Measurements from ENCODE around the gene BCL11A.

BCL11A gene

DNA sequence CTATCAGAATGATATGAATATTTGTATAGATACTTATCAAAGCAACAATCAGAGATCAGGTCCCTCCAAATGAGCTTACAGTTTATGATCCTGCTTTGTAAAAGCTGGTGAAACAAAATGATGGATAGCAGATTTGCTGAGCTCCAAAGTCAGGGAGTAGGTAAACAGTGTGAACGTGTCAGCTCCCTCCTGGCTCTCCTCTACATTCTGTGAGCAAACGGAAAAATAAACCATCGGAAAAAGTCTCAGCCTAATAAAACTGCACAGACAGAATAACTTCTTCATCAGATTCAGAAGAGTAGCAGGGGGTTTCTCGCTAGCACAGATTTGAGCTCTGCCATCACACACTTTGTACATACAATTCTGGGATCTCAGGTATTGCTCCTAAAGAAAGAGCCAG, 51.3 kb downstream of the BCL11A start:
- DNase-seq: no peak

DNA sequence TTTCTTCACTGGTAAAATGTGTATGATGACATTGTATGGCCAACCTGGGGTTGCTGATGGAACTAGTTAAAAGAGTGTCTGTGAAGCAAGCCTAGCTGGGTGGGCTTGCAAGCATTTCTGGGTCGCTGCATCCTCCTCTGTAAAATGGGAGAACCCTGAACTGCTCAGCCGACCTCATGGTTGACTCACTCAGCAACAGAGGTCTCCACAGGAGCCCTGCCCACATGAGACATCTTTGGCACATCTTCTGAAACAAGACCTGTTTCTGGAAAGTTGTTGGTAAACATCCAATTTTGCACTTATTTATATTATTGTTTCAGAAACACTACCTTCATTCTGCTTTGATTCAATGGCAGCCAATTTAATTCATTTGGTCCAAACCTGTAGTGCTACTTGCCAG, 52.6 kb downstream of the BCL11A start:
- no peak for DNase-seq

DNA sequence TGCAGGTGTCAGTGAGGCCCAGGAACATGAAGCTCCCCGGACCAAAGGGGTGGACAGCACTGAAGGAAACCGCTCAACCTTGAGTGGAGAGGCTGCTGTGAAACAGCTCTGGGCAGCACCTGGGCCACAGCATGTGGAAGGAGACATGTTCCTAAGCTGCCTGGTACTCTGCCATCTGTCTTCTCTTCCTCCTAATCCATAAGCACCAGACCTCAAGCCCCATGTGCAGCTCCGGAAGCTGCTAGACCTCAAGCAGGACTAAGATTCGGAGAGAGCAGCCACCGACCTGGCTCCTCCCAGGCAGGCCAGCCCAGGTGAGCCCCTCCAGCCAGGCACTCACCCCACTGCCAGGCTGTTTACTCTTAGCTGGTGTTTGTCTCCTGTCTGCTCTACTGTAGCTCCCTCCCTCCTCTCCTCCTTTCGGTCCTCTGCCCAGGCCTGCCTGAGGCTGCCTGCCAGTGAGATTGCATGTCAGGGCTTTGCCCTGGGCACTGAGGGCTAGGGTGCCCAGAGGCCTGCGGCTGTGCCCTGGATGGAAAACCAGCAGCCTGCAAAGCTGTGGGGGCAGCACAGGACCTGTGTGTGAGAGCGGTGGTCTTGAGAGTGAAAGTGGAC, 53.7 kb downstream of the BCL11A start:
- DNase-seq: no peak

DNA sequence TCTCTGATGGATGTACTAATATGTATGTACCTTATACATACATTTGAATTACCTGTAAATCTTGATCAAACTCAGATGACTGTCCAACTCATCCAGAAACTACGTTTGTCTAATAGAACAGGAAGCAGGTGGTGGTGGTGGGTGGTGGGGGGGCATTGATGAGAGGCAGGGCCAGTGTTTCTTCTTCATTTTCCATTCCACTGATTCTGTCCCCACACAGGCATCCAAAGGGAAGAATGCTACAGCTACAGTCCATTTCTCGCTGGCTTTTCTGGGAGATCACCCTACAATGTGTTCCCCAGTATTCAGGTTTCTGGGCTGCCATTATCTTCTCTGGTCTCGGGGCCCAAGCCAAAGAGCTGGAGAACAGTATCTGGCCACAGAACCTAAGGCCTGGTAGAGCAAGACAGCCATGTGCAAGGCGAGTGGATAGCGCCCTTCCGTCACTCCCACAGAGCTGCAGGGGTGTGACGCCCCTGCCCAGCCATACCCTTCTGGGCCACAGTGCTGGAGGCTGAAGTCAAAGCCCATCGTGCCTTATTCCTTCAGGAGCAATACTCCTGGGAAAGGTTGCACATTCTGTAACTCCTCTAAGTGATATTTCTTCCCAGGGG, 54.5 kb downstream of the BCL11A start:
- DNase-seq: no peak

DNA sequence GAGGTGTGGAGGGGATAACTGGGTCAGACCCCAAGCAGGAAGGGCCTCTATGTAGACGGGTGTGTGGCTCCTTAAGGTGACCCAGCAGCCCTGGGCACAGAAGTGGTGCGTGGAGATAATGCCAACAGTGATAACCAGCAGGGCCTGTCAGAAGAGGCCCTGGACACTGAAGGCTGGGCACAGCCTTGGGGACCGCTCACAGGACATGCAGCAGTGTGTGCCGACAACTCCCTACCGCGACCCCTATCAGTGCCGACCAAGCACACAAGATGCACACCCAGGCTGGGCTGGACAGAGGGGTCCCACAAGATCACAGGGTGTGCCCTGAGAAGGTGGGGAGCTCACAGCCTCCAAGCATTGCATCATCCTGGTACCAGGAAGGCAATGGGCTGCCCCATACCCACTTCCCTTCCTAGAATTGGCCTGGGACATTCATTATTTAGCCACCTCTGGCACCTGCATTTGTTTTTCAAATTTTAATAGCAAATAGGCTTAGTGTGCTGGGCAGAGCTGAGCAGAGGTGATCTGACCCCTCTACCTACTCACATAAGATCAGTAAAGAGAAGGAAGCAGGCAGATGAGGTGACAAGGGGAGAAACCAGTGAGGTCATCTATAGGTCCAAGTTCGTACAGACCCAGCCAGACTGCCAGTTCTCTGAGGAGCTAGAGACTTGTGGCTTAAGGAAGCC, 55.2 kb downstream of the BCL11A start:
- no peak for DNase-seq

DNA sequence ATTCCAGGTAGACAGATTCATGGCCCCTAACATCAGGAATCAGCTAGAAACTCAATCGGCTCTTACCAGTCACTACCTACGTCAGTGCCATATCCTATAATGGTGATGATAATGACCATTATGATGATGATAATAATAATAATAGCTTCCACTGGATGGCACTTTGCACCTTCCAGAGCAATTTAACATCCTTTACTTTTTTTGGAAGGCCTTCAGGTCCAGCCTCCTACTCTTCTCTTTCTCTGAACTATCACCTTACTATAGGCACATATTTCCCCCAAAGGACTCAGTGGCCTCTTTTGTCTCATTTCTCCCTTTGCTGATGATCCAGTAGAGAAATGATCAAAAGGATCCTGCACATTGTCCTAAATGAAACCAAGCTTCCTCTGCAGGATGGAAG, 56.0 kb downstream of the BCL11A start:
- DNase-seq: no peak

DNA sequence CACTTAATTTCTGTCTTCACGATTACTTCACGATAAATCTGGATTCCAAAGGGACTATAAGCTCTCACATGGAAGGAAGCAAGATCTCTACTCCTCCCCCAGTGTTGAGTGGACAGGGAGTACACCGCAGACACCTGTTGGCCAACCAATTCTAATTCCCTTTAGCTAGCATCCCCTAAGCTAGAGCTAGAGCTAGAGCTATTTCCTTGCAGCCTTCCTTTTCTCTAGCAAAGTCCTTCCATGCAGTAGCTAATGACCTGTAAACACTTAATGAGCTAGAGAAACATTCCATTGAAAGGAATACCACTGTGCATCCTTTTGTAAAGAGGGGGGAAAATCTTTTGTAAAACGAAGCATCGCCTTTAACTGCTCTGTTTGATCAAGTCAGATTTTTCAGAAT, 56.5 kb downstream of the BCL11A start:
- no peak for DNase-seq

DNA sequence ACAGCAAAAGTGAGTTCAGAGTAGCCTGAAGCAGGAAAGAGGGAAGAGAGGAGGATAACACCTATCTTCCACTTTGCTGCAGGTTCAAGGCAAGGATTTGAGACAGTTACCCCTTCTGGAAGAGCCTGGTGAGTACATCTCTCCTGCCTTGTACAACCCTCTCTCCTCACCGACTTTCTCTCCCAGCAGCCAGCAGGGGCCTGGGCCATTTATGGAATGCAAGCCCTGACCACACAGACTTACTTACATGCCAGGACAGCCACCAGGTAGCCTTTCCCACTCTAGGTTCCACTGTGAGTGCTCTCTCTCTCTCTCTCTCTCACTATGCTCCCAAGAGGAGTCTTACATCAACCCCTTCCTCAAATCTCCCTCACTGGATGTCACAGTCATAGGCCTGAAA, 57.0 kb downstream of the BCL11A start:
- no peak for DNase-seq

DNA sequence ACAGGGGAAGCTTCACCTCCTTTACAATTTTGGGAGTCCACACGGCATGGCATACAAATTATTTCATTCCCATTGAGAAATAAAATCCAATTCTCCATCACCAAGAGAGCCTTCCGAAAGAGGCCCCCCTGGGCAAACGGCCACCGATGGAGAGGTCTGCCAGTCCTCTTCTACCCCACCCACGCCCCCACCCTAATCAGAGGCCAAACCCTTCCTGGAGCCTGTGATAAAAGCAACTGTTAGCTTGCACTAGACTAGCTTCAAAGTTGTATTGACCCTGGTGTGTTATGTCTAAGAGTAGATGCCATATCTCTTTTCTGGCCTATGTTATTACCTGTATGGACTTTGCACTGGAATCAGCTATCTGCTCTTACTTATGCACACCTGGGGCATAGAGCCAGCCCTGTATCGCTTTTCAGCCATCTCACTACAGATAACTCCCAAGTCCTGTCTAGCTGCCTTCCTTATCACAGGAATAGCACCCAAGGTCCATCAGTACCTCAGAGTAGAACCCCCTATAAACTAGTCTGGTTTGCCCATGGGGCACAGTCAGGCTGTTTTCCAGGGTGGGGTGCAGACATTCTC, 58.3 kb downstream of the BCL11A start:
- no peak for DNase-seq

DNA sequence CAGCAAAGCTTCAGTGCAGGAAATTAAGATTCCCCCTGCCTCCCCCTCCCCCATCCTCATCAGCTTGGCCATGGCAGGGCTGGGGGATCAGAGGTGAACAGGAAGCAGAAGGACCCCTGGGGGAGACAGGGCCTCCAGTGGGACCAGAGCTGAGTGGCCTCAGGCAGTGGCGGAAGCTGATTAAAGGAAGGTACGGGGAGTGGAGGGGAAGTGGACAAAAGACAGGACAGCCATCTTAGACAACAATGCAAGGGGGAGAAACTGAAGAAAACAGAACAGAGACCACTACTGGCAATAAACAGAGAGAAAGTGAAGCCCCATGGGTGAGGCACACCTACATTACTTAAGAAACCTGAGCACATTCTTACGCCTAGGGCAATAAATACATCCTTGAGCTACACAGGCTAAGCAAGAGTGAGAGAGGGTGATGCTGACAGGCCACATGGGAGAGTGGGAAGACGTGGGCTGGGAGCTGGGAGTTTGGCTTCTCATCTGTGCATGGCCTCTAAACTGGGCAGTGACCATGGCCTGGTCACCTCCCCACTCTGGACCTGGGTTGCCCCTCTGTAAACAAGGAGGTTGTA, 59.6 kb downstream of the BCL11A start:
- no peak for DNase-seq

DNA sequence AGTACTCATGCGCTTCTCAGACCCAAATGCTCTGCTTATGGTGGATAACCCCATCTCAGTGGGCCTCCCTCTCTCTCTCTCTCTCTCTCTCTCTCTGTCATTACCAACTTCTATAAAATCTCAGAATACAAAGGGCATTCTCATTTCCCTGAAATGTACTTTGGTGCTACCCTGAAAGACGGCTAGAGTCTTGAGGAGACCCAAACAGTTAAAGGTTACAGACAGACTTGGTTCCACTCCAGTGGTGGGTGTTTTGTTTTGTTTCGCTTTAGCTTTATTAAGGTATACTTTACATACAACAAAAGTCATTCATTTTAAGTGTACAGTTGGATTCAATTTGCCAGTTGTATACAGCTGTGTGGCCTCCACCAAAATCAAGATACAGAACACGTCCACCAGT, 60.9 kb downstream of the BCL11A start:
- DNase-seq: no peak

DNA sequence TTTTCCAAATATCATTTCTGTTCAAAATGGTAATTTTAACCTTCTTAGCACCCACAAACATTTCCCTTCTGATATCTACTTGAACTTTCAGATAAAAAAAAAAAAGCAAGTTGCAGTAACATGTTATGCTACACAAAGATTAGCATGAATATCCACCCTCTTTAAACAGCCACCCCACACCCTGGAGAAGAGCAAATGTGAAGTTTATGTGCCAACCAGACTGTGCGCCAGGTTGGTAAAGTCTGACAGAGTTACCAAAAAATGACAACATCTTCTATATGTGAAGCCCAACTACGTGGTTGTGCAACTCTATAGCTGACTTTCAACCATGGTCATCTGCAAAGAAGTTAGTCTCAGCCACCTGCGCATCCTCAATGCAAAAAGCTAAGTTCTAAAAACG, 62.6 kb downstream of the BCL11A start:
- DNase-seq: no peak

DNA sequence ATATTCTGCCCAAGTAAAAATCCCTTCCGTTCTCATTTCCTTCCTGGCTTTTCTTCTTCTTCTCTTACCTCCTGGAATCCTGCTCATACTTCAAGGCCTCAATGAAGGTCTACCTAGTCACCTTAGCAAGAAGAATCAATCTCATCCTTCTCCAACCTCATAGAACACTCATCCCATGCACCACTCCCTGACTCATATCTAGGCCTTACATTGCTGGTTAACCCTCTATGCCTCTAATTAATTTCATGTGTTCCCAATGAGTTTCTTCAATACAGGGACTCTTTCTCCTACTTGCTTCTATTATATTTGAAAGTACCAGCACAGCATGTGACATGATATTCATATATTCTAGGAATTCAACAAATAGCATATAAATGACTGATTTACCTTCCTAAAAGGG, 63.0 kb downstream of the BCL11A start:
- DNase-seq: no peak

DNA sequence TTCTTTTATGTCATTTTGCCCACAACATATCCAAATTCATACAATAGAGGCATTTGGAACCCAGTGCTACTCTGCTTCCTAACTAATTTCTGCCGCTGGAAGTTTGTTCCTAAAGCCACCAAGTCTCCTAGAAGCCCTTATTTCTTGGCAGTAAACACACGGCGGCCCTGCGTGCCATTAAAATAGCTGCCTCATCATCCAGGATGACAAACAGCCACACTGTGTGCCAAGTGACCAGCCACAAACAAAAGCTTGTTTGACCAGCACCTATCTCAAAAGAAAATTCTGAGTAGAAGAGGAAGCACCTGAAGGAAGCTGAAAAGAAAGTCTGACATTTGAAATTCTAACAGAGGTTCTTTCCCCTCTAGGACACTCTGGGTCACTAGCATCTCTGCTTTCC, 64.2 kb downstream of the BCL11A start:
- no peak for DNase-seq

DNA sequence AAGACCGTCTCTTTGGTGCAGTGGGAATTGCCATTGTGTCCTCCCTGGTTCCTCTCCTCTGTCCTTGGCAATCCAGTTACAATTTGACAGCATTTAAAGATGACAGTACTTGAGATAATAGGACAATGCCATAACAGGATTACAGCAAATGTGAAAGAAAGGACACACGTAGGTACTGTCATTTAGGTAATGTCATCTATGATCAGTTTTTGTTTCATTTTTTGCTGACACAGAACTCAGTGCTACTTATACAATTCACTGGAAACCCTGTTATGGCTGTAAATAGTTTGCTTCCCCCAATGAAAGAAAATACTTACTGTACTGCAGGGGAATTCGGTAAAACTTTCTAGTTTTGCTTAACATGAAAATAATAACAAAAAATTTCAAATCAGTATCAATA, 65.2 kb downstream of the BCL11A start:
- no peak for DNase-seq

DNA sequence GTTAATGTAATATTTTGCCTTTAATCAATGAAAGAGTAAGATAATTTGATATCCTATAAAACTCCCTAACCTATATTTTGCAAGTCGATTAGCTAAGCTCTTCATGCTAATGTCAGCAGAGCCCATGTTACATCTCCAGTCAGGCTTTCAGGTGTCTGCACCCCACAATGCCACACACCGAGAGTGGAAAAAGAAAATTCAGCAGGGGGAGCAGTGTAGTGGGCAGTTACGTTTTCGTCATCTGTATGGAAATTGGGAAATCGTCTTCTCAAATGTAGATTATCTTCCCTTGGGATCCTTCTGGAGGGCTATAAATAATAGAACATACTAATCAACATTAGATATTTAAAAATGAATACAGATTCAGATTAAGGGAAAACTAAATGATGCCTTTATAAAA, 66.3 kb downstream of the BCL11A start:
- DNase-seq: no peak

DNA sequence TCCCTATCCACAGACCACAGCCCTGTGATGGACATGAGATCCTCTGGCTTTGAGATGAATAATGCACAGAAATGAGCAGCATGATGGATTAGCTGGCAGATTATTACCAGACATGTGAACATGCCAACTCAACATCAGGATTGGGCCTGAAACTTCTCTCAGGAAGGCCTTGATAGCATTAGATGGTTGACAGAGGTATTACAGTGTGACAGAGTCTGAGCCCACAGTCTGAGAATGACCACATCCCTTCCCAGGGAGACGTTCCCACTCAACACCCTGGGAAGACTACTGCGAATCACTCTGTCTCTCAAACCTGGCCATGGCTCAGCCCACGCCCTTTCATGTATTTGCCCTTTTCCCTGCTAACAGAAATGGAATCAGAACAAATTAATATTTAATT, 66.9 kb downstream of the BCL11A start:
- DNase-seq: no peak

DNA sequence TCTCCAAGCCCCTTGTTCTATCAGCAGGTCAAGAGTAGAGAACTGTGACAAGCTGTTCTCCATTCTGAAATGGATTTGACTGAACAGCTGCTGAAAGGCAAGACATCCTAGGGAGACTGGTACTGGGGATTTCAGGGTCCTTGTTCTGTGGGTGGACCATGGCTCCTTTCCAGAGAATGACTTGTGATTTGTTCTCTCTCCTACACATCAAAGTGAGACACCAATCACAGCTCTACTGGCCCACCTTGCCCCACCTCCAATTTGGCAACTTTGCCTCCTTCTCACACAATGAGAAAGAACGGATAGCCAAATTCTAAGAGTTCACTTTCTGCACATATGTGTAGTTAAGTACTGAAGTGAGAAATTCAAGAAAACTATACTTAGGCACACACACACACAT, 67.4 kb downstream of the BCL11A start:
- DNase-seq: no peak

DNA sequence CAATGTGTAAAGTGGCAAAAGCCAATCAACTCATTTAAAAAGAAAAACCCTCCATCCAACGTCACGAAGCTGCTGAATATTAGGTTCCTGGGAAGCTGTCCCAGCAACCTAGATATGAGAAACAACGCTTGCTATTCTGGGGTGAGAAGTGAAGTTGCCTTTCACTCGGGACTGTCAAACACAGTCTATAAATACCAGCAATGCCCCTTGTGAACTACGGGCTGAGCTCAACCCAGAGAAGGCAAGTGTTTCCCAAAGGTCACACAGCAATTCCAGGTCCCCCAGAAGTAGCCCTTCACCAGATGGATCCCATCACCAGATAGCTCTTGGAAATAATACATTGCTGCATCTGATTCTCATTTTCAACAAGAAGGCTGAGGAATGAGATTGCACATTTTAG, 67.9 kb downstream of the BCL11A start:
- DNase-seq: no peak

DNA sequence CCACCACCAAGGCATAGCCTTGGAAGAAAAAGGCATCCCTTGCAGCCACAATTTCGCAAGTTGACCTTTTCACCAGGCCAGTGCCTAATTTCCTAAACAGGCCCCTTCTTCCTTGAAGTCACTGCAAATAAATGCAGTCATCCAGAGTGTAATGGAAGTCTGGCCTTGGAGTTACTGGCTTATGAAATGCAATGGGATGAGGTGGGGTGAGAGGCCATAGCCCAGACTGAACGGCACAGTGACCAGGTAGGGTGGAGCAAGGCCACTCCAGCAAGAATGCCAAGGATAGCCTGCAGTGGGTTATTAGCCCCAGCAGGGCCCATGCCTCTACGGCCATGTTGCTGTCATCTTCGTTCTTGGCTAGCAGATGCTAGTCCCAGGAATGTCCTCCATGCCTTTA, 68.4 kb downstream of the BCL11A start:
- DNase-seq: no peak

DNA sequence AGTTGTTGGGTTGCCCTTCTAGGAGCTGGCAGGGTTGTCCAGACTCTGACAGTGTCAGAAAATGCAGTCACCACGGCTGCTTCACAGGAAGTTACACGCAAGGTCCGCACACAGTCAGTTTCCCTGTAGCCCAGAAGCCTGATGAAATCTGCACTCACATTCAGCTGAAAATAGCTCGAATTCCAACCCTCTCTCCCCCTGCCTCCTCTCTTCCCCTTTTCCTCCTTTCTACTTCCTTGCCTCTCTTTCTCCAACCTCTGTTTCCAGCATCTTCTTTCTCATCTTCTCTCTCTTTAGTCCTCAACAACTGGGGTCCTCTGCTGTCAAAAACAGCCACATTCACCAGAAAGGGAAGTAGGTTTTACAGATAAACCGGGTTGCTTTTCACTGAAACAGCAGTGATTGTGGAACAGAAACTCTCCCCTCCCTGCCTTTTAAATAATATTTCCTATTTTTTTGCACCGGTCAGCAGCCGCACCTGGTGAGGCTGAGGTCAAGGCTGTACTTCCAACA, 69.3 kb downstream of the BCL11A start:
- DNase-seq: no peak

DNA sequence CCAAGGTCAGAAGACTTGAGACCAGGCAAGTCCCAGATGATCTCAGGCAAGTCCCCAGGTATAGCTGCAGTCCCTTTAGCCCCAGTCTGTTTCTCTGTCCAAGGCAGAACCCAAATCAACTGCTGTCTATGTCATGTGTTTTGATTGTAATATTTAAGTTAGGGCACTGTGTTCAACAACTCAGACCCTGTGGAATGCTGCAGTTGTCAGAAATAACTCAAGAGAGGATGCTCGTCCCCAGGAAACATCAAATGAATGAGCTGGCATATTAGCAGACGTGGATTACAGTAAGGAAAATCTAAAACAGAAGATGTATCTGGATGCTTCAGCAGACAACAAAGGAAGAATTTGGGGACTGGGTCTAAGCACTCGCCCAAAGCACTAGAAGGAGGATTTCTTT, 70.1 kb downstream of the BCL11A start:
- no peak for DNase-seq

DNA sequence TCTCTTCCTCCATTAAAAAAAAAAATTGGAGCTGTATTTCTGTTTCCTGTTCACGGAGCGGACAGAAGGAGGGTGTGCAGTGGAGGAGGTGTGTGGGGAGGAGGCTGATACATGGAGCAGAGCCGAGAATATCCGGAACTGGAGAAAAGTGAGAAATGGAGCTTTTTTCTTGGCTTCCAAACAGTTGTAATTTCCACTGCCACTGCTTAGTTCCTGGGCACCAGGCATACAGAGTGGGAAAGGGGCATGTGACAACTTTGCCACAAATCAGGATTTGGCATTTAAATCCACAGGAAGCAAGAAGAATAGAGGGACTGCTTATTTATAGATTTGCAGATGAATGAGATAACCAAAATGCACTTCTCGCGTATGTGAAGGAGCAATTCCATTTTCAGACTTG, 71.2 kb downstream of the BCL11A start:
- DNase-seq: no peak

DNA sequence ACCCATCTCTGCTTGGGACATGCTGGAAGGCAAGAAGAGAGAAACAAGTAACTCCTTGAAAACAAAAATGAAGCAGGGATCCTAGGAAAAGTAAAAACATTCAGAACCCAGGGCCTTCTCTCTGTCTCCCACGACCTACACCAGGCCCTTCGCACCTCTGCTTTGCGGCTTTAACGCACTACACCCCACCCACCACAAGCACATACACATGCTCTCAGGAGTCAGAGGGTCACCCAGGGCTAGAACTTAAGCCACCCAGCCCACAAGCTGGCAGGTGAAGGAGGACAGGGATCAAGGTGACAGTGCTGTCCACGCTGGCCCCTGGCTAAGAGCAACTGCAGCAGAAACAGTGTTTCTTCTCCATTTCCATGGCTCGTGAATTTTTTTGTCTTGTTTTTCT, 72.2 kb downstream of the BCL11A start:
- no peak for DNase-seq
